ENCODE results near the gene UMODL1.
"Not testable (repeated sequence)": the region's sequence is repeated elsewhere in the genome, so short reads cannot be mapped to it uniquely, and the experiment has no call there.

Gene UMODL1

GRCh38 chr21:42164064-42164789, 93.1 kb downstream of the UMODL1 start:
- DNase-seq (ENCODE audit: low read depth in 2 of 2) = peak in 1 of 2 donors; percentile 14

GRCh38 chr21:42164818-42165217, 93.7 kb downstream of the UMODL1 start:
- DNase-seq (ENCODE audit: low read depth in 2 of 2) = no peak

GRCh38 chr21:42165901-42166300, 94.8 kb downstream of the UMODL1 start:
- DNase-seq (ENCODE audit: low read depth in 2 of 2) = no peak

- no peak for DNase-seq (ENCODE audit: low read depth in 2 of 2)
Observed at GRCh38 chr21:42169758-42170157, 98.6 kb downstream of the UMODL1 start.

GRCh38 chr21:42171091-42172053, 100.3 kb downstream of the UMODL1 start:
- DNase-seq (ENCODE audit: low read depth in 2 of 2) = no peak

GRCh38 chr21:42172596-42173483, 101.7 kb downstream of the UMODL1 start:
- DNase-seq (ENCODE audit: low read depth in 2 of 2) = no peak

GRCh38 chr21:42174173-42174572, 103.1 kb downstream of the UMODL1 start:
- DNase-seq (ENCODE audit: low read depth in 2 of 2) = no peak

- no peak for DNase-seq (ENCODE audit: low read depth in 2 of 2)
Observed at GRCh38 chr21:42175110-42175710, 104.1 kb downstream of the UMODL1 start.

GRCh38 chr21:42176859-42177258, 105.7 kb downstream of the UMODL1 start:
- DNase-seq (ENCODE audit: low read depth in 2 of 2) = no peak

GRCh38 chr21:42179316-42179715, 108.2 kb downstream of the UMODL1 start:
- no peak for DNase-seq (ENCODE audit: low read depth in 2 of 2)

- not testable (repeated sequence) for DNase-seq (ENCODE audit: low read depth in 2 of 2)
Observed at GRCh38 chr21:42180001-42180400, 108.9 kb downstream of the UMODL1 start.

- no peak for DNase-seq (ENCODE audit: low read depth in 2 of 2)
Observed at GRCh38 chr21:42182713-42183371, 111.7 kb downstream of the UMODL1 start.

- no peak for DNase-seq (ENCODE audit: low read depth in 2 of 2)
Observed at GRCh38 chr21:42183374-42184266, 112.5 kb downstream of the UMODL1 start.

- no peak for DNase-seq (ENCODE audit: low read depth in 2 of 2)
Observed at GRCh38 chr21:42186591-42186990, 115.5 kb downstream of the UMODL1 start.

GRCh38 chr21:42187976-42188653, 117.0 kb downstream of the UMODL1 start:
- peak; percentile 52 to 67 for DNase-seq (ENCODE audit: low read depth in 2 of 2)

GRCh38 chr21:42188663-42189062, 117.5 kb downstream of the UMODL1 start:
- DNase-seq (ENCODE audit: low read depth in 2 of 2) = no peak

GRCh38 chr21:42189431-42189830, 118.3 kb downstream of the UMODL1 start:
- DNase-seq (ENCODE audit: low read depth in 2 of 2) = no peak

GRCh38 chr21:42189860-42190485, 118.9 kb downstream of the UMODL1 start:
- DNase-seq (ENCODE audit: low read depth in 2 of 2) = no peak

- DNase-seq (ENCODE audit: low read depth in 2 of 2) = no peak
Observed at GRCh38 chr21:42190486-42190863, 119.4 kb downstream of the UMODL1 start.

All from stimulated activated CD8-positive, alpha-beta memory T cell treated with anti-CD3 and anti-CD28 coated beads, Interleukin-15, amount 100 ng/mL, for 4 hours (primary cell).